HG03025 (cell line): ENCODE results near the gene GSK3B.
A peak's percentile ranks its signal among the peaks of the same experiment; 100 is the strongest.

Source experiments
- ATAC-seq: cut with Tn5 transposase; IDR thresholded peaks from one replicate; pipeline ENCODE4 v1.9.1; 2021; ENCODE audit warnings: mild to moderate bottlenecking, moderate library complexity; ENCODE audit not compliant: unreplicated experiment, low FRiP score

GSK3B gene

DNA sequence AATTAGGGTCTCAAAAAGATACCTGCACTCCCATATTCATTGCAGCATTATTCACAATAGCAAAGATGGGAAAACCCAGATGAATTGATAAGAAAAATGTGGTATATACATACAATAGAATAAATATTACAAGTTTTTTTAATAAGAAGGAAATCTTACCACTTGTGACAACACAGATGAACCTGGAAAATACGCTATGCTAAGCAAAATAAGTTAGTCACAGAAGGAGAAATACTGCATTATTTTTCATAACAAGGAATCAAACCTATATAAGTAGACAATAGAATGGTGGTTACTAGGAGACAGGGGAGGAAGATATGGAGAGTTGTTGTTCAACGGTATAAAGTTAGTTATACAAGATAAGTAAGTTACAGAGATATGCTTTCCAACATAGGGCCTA lies 130.0 kb downstream of the GSK3B start:
- ATAC-seq = no peak

DNA sequence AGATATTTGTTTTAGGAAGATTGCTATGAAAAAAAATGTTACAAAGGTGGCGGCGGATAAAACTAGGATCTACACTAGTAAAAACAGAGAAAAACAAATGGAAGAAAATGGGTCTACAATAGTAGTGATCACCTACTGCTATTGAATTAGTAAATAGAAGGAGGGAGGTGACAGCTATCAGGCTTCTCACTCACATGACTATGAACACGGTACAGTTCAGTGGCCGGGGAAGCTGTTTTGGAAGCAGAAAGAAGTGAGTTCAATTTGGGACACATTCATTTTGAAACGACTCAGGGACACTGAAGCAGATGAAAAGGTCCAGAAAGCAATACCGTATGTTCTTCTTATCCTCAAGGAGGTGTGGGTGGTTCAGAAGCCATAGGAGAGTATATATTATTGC lies 138.3 kb downstream of the GSK3B start:
- no peak for ATAC-seq

DNA sequence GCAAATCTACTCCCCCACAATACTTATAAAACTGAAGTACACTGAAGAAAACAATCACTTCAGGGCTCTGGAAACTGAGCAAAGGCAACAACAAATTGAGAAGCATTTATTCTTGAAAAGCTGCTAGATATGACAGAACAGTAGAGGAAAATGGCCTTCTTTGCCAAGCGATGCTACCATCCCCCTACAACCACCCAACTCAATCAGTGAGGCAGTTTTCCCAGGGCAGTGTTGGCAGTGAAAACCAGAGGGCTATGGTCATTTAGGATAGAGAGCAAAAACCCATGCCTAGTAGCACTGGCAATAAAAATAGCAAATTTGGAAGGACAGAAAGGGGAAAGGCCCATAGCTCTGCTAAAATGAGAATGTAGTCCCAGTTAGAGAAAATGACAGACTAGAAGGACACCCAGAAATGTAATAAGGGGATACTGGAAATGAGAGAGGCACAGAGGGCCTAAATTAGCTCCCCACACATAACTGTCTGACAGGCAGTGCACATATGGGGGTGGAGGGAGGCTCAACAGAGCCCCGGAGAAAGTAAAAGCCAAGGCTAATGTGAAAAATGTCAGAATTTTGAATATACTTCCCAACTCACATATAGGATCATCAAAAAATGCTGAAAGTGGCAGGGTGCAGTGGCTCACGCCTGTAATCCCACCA lies 143.5 kb downstream of the GSK3B start:
- ATAC-seq = no peak

DNA sequence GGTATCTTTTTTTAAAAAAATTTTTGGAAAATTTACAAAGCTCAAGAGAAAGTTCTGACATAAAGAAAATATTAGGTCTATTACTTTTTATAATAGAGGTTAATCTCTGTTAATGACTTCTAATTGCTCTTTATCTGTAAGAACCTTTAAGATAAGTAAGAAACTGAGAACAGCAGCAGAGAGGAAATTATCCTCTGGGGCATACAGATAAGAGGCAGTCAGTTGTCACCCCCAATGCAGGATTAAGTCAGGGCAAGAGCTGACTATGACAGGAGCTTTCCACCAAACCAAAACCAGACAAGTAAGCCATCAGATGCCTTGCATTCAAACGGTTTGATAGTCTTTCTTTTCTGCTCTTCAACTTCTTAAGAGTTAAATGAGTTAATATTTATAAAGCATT lies 149.0 kb downstream of the GSK3B start:
- no peak for ATAC-seq

DNA sequence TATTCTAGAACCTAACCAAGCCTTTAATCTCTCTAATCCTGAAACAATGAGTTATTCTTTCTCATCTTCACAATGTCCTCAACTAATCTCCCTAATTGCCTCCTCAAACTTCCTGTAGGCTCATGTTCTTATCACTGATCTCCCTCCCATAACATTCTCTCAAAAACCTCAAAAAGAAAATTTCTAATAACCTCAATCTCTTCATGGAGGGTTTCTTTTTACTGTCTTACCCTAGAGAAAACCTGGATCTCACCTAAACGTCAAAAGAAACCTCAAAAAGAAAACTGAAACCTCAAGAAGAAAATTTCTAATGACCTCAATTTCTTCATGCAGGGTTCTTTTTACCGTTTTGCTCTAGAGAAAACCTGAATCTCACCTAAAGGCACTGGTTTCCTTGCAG lies 150.2 kb downstream of the GSK3B start:
- ATAC-seq = no peak

DNA sequence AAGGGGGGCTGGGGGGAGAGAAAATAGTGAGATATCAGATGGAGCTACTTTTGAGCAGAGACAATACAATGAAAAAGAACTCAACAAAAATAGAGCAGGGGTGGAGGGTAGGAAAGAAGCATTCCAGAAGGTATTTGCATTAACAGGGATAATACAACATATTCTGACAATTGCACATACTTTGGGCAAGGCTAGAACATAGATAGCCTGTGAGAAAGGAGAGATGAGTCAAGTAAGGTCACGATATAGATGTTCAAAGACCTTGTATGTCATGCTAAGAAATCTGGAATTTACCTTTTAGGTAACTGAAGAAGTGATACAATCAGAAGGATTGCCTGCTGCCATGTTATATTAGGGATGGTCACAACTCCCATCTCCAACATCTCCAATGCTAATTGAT lies 155.2 kb downstream of the GSK3B start:
- no peak for ATAC-seq

DNA sequence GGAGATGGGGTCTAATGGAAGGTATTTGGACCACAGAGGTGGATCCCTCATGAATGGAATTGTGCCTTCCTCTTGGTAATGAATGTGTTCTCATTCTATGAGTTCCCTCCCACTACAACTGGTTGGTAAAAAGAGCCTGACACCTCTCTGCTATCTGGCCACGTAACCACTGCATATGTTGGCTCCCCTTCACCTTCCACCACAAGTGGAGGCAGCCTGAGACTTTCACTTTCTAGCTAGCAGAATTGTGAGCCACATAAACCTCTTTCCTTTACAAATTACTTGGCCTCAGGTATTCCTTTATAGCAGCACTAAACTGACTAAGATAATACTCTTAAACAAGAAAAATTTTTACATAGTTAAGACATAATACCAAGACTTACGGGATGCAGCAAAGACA lies 157.0 kb downstream of the GSK3B start:
- peak; percentile 94 for ATAC-seq

DNA sequence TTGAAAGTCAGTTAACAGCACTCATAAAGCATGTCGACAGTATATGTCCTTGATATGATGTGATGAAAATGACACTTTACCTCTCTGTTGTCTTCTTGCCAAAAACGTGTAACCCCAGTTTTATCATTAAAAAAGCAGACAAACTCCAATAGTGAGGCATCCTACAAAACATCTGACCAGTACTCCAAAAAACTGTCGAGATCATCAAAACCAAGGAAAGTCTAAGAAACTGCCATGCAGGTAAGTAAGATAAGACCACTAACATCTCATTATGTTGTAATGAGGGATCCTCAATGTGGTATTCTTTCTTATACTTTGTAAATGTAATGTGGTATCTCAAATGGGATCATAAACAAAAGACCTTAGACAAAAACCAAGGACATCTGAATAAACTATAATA lies 160.0 kb downstream of the GSK3B start:
- ATAC-seq = no peak

DNA sequence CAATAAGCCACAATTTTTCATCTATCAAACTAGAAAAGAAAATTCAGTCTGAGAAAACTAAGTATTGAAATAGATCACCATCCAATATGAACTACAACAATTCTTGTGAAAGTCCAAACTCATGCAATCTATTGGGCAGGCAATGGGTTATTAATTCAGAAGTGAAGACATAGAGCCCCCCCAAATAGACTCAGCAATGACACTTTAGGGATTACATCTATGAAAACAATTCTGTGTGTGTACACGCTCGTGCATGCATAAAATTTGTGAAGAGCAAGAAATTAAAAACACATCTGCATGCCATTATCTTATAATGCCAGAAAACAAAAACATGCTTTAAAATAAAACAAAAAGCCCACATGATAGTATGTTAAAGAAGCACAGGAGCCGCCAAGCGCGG lies 161.0 kb downstream of the GSK3B start:
- ATAC-seq = no peak

DNA sequence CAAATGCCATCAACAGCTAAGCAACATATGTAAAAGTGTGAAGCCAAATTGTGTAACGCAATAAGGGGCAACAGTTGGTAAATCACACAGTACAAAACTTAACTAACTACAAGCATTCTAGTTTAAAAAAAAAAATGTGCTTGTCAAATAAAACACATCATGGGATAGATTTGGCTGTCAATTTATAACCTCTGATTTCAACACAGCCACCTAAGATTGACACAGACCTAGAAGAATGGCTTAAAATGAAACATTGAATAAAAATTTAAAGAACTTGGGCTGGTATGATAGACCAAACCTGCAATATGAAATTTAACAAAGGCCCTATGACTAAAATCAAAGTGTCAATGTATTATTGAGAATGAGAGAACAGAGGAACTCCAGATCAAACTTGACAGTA lies 164.0 kb downstream of the GSK3B start:
- ATAC-seq = no peak

DNA sequence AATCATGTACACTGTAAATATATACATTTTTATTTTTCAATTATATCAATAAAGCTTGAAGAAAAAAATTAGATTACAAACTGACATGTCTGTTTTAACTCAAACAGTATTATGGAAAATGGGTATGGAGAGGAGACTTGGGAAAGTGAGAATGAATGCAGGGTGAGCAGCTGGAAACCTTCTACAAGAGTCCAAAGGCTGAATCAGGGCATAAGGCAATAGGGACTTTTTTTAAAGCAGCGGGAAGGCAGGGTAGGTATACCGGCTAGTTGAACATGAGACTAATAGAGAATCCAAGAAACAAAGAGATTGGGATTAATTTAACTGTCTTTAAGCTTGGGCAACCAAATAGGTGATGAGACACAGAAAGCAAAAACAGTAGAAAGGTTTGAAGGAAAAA lies 167.1 kb downstream of the GSK3B start:
- ATAC-seq = no peak

DNA sequence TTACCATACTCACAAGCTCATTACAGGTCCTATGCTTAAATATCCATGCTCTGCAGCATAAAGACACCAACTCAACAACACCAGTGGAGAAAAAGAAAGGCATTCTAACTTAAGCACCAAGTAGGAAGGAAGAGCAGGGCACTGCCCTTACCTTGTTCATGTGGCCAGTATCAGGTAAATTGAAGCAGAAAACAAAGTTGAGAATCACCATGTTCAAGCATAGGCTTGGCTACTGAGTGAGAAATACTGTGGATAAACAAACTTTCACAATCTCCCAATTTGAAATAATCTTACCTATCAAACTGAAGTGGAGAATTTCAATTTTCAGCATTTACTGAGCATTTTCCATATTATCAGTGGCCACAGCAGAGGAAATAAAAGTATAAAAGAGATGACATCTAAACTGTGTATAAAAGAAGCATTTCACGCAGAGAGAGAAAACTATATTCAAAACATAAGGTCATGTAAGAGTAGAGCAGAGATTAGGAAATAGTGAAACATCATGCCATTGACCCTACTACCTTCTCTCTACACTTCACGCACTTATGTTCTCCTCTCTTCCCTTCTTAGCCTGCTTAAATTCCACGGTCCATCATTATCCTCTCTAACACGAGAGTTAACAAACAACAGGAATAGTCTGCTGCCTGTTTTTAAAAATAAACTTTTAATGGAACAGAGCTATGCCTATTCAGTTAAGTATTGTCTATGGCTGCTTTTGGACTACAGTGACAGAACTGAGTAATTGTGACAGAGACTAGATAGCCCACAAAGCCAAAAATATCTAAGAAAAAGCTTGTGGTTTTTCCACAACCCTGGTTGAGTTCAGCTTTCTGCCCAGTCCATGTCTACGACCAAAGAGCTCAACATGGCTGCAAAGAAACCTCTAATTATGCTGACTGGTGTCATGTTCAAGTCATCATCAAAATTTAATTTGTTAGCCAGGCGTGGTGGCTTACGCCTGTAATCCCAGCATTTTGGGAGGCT lies 169.8 kb downstream of the GSK3B start:
- no peak for ATAC-seq

DNA sequence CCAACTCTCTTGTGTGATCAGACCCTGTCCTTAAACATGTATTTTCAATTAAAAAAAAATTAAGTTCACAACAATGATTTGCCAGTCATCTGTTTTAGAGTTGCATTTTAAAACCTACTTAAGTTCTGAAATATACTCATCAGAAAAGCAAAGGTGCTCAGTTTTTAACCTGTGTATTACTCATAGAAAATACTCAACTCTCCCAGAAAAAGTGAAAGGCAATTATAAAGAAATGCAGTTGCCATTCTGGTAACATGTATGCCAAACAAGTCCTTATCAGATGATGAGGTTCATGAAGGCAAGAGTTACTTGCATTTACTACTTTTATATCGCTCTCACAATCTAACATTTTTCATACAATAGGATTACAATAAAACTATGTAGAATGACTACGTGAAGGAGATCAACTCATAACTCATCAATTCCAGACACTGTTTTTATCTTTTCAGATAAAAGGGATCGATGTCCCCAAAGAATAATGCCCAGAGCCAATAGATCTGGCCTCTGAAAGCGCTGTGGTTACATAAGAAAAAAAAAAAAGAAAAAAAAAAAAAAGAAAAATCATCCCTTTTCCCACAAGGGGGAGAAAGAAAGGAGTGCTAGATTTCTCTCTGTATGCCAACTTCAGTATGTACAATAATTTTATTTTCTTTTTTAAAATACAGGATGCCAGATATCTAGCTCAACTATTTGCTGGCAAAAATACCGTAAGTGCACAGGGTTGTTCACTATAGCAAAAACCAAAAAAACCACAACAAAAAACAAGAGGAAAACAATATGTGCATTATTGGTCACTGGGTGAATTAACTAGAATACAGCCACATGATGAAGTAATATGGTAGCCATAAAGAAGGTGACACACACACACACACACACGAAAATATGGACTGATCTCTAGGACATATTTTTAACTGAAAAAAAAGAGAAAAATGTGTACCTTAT lies 175.0 kb downstream of the GSK3B start:
- ATAC-seq = no peak

DNA sequence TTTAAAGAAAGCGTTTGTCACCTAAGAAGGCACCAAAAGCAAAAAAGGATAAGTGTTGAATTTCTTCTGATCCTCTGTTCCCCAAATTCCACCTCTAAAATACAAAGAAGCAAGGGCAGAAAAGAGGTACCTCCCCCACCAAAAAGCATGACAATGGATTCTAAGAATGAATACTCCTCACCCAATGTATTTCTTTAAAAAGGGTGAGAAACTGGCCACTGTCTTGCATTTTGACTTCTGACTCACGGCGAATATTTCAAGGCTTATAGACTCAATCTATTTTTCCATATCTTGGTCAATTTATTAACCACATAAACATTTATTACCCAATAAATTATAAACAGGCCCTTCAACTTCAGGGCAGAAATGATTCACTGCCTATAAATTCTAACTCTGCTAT lies 181.2 kb downstream of the GSK3B start:
- no peak for ATAC-seq

DNA sequence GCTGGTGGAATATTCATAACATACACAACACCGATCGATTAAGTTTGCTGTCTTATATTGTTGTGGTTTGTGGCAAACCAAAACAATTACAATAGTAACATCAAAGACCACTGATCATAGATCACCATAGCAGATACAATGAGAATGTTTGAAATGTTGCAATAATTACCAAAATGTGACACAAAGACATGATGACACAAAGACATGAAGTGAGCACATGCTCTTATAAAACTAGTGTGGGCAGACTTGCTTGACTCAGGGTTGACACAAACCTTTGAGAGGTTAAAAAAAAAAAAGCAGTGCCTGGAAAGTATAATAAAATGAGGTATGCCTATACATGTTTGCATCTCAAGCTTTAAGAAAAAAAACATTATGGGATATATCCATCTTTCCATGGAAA lies 182.0 kb downstream of the GSK3B start:
- ATAC-seq = no peak

DNA sequence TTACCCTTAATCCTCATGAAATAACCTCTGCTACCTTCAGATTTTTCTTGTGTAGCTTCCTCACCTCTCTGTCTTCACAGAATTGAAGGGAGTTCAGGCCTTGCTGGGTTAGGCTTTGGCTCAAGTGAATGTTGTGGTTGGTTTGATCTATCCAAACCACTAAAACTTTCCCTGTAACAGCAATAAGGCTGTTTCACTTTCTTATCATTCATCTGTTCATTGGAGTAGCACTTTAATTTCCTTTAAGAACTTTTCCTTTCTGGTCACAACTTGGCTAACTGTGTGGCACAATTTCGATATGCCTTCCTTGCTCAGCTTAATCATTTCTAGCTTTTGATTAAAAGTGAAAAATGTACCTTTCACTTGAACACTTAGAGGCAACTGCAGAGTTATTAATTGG lies 182.5 kb downstream of the GSK3B start:
- ATAC-seq = no peak

DNA sequence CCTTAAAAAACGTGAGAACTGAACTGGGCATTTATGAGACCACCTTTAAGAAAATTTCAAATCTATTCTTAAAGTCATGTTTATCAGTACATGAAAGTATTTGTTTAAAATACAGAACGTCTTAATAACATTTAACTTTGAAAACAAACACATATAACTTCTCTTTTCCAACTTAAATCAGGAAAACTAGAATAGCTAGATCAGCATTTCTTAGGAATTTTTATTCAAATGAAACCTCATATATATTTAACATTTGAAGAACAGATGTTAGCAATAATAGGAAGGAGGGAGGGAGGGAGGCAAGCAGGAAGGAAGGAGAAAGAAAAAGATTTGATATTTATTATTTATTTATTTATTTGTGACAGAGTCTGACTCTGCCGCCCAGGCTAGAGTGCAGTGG lies 192.2 kb downstream of the GSK3B start:
- no peak for ATAC-seq

DNA sequence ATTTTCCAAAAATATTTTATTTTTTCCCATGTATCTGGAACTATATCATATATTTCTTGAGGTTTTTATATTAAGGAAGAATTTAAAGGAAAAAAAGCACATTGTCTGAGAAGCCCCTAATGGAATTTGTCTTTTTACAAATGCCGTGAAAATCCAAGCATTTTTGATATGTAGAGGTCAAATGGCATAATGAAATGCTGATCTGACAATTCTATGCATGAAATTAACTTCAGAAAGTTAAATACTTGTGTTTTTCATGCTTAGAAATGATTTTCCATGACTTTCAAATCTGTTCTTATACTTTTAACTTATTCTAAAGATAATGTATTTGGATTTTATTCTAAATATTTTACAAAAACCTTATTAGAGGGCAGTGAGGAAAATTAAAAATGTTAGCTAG lies 193.1 kb downstream of the GSK3B start:
- ATAC-seq = no peak

DNA sequence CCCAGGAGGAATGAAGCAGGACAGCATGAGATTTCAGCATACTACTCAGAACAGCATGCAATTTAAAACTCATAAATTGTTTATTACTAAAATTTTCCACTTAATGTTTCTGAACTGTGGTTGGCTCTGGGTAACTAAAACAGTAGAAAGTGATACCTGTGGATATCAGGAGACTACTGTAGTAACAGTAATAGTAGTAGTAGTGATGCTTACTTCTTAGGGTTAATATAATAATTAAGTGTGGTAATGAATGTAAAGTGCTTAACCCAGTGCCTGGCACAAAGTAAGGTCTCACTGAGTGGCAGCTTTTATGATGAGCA lies 195.1 kb downstream of the GSK3B start:
- no peak for ATAC-seq

DNA sequence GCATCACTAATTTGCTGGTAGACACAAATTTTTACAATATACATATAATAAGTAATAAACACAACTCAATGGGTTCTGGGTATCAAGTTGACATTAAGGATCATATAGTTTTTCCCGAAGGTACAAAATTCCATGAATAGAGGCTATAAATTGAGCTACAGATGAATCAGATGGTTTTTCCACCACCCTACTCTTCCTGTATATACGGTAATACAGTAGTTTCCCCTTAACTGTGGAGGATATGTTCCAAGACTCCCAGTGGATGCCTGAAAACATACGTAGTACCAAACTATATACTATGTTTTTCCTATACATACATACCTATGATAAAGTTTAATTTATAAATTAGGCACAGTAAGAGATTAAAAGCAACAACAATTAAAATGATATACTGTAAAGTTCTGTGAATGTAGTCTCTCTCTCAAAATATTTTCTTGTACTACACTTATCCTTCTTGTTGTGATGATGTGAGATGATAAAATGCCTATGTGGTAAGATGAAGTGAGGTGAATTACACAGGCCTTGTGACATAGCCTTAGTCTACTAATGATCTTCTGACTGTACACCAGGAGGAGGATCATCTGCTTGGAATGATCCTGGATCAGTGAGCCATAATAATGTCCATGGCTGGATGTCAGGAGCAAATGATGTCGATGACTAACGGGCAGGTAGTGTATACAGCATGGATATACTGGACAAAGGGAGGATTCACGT lies 195.6 kb downstream of the GSK3B start:
- no peak for ATAC-seq
